Activated CD4-positive, alpha-beta memory T cell treated with anti-CD3 and anti-CD28 coated beads for 36 hours (primary cell): ENCODE results near the gene CCR6. TPM values are rescaled to one million over a fixed set of nuclear protein-coding genes. Genes with fewer than 3 reads are reported as not detected.

Experiments used
- CTCF ChIA-PET: fragments of 350-600 bp; sonication (Branson Sonifier 250); formaldehyde crosslinking; loops from one replicate; lab custom pipeline; 2021; ENCODE audit warnings: antibody characterized with exemption, inconsistent platforms; lab: Charles Lee
- POLR2A ChIA-PET: fragments of 350-600 bp; sonication (Branson Sonifier 250); formaldehyde crosslinking; loops from one replicate; lab custom pipeline; 2021; ENCODE audit warnings: antibody characterized with exemption; lab: Charles Lee
- DNase-seq: peaks from one replicate; pipeline ENCODE4 v3.0.0-alpha.2; 2020
- H3K27ac Mint-ChIP-seq: one replicate; pipeline ENCODE4 v1.8.0; 2021; ENCODE audit warnings: mixed read lengths
- H3K27me3 Mint-ChIP-seq: one replicate; pipeline ENCODE4 v1.8.0; 2021; ENCODE audit warnings: mixed read lengths
- H3K36me3 Mint-ChIP-seq: one replicate; pipeline ENCODE4 v1.8.0; 2021; ENCODE audit warnings: mixed read lengths
- H3K4me1 Mint-ChIP-seq: one replicate; pipeline ENCODE4 v1.8.0; 2021; ENCODE audit warnings: low read depth, mixed read lengths
- H3K4me3 Mint-ChIP-seq: one replicate; pipeline ENCODE4 v1.8.0; 2021; ENCODE audit warnings: mild to moderate bottlenecking, mixed read lengths
- H3K9me3 Mint-ChIP-seq: one replicate; pipeline ENCODE4 v1.8.0; 2021; ENCODE audit warnings: mixed read lengths
- intact Hi-C: fragments of 100-400 bp; cut with micrococcal nuclease; formaldehyde crosslinking; loops from one replicate; pipeline ENCODE4 v1.15.1; 2023
- total RNA-seq, 2 experiments: library from RNA; stranded (reverse); gene quantifications; one replicate each; pipeline ENCODE4 v1.2.3, GENCODE V29; 2021

The CCR6 gene
- total RNA-seq, 2 experiments from 2014 or later = 5.1 to 7.4 TPM

DNA sequence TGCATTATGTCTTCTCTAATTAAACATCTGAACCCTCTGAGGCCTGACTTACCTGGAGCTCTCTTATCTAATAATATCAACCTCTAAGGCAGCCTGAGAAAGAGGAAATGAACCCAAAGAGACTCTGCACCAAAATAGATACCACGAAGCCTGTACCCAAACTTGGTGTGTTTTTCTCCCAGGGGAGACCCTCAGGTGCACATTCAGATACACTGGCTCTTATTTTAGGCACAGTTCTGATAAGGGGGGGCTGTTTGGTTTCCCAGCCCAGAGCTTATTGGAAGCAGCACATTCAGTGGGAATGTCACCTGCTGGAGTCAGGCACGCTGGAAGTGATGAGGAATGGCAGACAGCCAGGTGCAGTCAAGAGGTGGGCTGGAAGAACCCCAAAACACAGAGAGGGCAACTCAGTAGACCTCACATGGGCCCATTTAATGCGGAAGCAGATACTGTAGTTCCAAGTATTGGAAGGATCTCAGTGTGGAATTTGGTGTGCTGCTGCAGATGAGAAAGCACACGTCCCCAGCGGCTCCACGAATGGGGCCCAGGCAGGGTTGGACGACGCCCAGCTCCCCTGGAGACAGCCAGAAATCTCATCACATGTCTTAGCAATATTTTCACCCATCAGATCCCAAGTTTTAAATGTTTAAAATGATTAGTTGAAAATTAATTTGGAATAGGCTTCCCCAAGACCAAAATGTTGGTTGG lies 9.7 kb upstream of the CCR6 start:
- Mint-ChIP-seq H3K4me1 (peaks cover 78% of the 10 kb centered on the region), H3K27ac (peak overlapping the region; percentile 94), H3K9me3 (no peaks in the 10 kb centered on the region), H3K27me3 (no peaks in the 10 kb centered on the region), H3K4me3 (peak overlapping the region; percentile 76), H3K36me3 (peaks cover 2% of the 10 kb centered on the region)
- intact Hi-C loops = loop anchor here (5.0 kb wide), 1 partner anchor 116 kb away; the partner anchor contains the start of gene CEP43
- CTCF ChIA-PET = interaction anchor here (0.8 to 1.7 kb wide), 3 partner anchors 18 to 66 kb away, joined by 3 to 6 read pairs (median 3); no protein-coding TSS in a partner anchor
- POLR2A ChIA-PET = interaction anchor here (1.0 to 2.5 kb wide), 3 partner anchors 10 to 19 kb away, joined by 4 to 8 read pairs (median 5); partner anchors contain the start of gene CCR6
- DNase-seq = no peak

DNA sequence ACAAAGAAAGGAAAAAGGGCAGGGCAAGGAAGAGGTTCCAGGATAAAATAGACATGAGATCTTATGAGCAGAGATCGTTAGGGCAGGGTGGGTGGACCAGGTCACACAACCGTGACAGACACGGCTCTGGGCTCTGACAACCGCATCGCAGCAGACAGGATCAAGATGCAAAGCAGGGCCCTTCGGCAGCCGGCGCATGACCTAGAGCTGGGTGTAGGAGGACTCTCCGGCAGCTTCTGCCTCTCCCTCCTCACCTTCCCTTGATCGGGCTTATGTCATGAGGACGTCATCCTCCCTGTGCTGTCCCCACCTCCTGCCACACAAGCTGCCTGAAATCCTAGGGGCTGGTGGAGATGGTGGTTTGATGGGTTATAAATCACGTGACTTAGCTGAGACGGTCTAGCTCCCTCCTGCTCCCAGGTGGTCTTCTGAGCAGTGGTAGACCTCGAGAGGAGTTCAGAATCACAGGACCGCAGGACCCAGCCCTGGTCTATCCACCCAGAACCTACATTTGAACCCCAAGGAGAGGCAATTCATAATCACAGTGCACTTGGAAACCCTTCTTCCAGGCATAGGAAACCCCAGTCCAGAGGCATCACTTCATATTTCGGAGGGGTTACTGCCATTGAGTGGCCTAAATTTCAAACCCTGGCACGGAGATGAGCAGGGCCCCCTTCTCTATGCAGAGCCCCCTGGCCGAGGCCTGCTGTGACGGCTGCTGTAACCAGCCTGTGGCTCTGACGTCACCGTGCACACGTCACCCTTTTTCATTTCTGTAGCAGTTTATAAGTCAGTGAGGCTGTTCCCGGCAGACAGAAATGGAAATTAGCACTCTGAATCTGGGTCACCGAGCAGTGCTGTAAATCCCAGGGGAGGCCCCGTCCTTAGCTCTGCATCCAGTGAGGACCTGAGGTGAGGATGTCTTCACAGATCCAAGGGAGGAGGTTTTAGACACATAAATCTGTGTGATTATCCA lies 8.7 kb upstream of the CCR6 start:
- ChIA-PET POLR2A (interaction anchor here (0.7 to 2.5 kb wide), 5 partner anchors 16 to 70 kb away, joined by 3 to 10 read pairs (median 4); no protein-coding TSS in a partner anchor), CTCF (interaction anchor here (0.6 to 1.7 kb wide), 4 partner anchors 19 to 67 kb away, joined by 3 to 6 read pairs (median 3); no protein-coding TSS in a partner anchor)
- H3K27ac Mint-ChIP-seq = peak overlapping the region; percentile 94
- intact Hi-C loops = loop anchor here (1.0 to 5.0 kb wide), 4 partner anchors 35 to 163 kb away; partner anchors contain the start of gene CEP43
- peaks cover 2% of the 10 kb centered on the region for H3K36me3 Mint-ChIP-seq
- no peaks in the 10 kb centered on the region for H3K9me3 Mint-ChIP-seq
- H3K4me1 Mint-ChIP-seq = peaks cover 83% of the 10 kb centered on the region
- no peaks in the 10 kb centered on the region for H3K27me3 Mint-ChIP-seq
- H3K4me3 Mint-ChIP-seq = peak overlapping the region; percentile 76
- DNase-seq = peak; percentile 90

DNA sequence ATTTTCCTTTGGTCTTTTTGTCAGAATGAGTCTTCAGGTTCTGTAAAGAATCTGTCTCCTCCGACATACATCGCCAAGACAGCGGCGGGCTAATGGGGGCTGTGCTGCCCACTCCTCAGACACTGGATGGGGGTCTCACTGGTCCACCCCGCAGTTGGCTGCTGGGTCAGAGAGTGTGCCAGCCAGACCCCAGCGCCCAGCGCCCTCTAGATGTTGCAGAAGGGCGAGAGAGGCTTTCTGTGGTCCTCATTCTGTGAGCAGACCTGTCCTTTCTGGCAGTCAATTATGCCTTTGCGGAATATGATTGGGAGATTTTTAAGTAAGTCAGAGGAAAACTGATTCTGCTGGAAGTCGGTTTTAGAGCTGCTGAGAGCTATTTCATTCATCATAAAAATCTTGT lies 7.8 kb upstream of the CCR6 start:
- Mint-ChIP-seq H3K27me3 (no peaks in the 10 kb centered on the region), H3K4me1 (peaks cover 86% of the 10 kb centered on the region), H3K27ac (peak overlapping the region; percentile 94), H3K4me3 (peak overlapping the region; percentile 76), H3K36me3 (peaks cover 3% of the 10 kb centered on the region), H3K9me3 (no peaks in the 10 kb centered on the region)
- ChIA-PET POLR2A (interaction anchor here (1.6 to 2.5 kb wide), 2 partner anchors 21 to 68 kb away, joined by 8 to 10 read pairs; no protein-coding TSS in a partner anchor), CTCF (interaction anchor here (0.7 to 1.5 kb wide), 2 partner anchors 26 to 67 kb away, joined by 4 to 6 read pairs; no protein-coding TSS in a partner anchor)
- intact Hi-C loops = loop anchor here (2.0 kb wide), 2 partner anchors 36 to 164 kb away; no protein-coding TSS in a partner anchor
- no peak for DNase-seq

- intact Hi-C loops = no loop called here
- Mint-ChIP-seq H3K36me3 (peaks cover 3% of the 10 kb centered on the region), H3K4me1 (peaks cover 90% of the 10 kb centered on the region), H3K4me3 (peak overlapping the region; percentile 27), H3K27ac (peak overlapping the region; percentile 43), H3K27me3 (no peaks in the 10 kb centered on the region), H3K9me3 (no peaks in the 10 kb centered on the region)
- ChIA-PET CTCF (interaction anchor here (0.6 kb wide), 1 partner anchor 22 kb away, joined by 3 read pairs; no protein-coding TSS in a partner anchor), POLR2A (interaction anchor here (1.0 kb wide), 1 partner anchor 68 kb away, joined by 3 read pairs; no protein-coding TSS in a partner anchor)
- DNase-seq = no peak
These were observed 6.6 kb upstream of the CCR6 start for GRCh38 chr6:167116109-167116837.

DNA sequence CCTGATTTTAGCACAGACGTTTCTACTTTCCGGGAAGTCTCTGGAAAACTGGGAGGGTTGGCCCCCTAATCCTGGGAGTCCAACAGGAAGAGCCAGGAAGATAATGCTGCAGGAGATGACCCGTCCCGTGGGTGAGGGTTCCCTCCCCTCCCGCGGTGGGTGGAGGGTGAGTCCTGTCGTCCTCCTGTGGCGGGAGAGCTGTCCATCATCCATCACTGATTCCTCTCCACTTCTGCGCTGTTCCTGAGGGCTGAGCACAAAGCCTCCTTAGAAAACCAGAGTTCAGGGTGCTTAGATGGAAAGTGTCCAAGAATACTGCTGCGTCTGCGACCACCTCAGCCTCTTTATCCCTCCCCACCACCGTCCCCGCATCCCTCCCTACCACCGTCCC lies 6.1 kb upstream of the CCR6 start:
- CTCF ChIA-PET = no interaction called here
- no peak overlapping the region for H3K27ac Mint-ChIP-seq

DNA sequence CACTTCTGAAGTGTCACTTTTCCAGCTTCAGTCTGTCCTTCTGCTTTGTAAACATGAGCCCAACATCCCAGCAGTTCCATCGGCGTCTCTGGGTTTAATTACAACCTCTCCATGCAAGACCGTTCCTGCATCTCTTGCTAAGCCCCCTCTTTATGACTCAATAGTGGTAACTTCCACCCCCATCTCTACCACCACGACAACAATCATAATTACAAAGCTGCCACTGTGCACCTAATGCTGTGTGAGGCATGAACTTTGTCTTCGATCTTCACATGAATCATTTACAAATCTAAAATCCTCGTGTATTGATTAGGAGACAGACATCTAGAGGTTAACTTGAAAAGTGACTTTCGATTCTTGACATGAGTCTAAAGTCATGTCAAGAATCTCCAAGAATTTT lies 4.9 kb upstream of the CCR6 start:
- Mint-ChIP-seq H3K4me1 (peaks cover 92% of the 10 kb centered on the region), H3K27ac (peak overlapping the region; percentile 72), H3K27me3 (no peaks in the 10 kb centered on the region), H3K4me3 (peak overlapping the region; percentile 10), H3K36me3 (peaks cover 3% of the 10 kb centered on the region), H3K9me3 (no peaks in the 10 kb centered on the region)
- ChIA-PET CTCF (interaction anchor here (1.9 kb wide), 1 partner anchor 24 kb away, joined by 5 read pairs; no protein-coding TSS in a partner anchor), POLR2A (interaction anchor here (0.7 to 1.2 kb wide), 3 partner anchors 20 to 70 kb away, joined by 3 read pairs; no protein-coding TSS in a partner anchor)
- intact Hi-C loops = loop anchor here (1.0 to 2.0 kb wide), 4 partner anchors 21 to 38 kb away; no protein-coding TSS in a partner anchor
- DNase-seq = no peak

More for the DNA sequence above, 6.1 kb upstream of the CCR6 start:
- Mint-ChIP-seq H3K4me1 (peaks cover 91% of the 10 kb centered on the region), H3K4me3 (peak overlapping the region; percentile 27), H3K27me3 (no peaks in the 10 kb centered on the region), H3K36me3 (peaks cover 3% of the 10 kb centered on the region), H3K9me3 (no peaks in the 10 kb centered on the region)
- POLR2A ChIA-PET = no interaction called here
- no peak for DNase-seq
- intact Hi-C loops = no loop called here

DNA sequence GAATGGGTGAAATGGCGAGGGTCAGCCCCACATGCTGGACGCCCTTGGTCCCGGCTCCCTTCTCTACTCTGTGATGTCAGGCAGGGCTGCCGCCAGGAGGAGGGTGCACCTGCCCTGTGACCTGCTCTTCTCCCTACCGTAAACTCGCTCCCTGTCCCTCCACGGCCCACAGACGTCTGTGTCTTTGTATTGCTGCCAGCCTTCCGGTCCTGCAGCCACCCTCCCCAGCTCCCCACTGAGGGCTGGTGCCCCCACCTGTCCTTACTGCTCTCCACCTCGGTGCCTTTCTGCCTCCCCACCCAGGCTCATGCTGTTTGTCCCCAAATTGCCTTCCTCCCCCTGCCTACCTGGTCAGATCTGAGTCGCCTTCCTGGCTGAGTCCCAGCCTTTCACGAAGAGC lies 4.1 kb upstream of the CCR6 start:
- POLR2A ChIA-PET = no interaction called here
- Mint-ChIP-seq H3K9me3 (no peaks in the 10 kb centered on the region), H3K36me3 (peaks cover 3% of the 10 kb centered on the region), H3K27ac (peak overlapping the region; percentile 72), H3K4me1 (peaks cover 89% of the 10 kb centered on the region), H3K4me3 (peak overlapping the region; percentile 31), H3K27me3 (no peaks in the 10 kb centered on the region)
- intact Hi-C loops = loop anchor here (1.0 to 2.0 kb wide), 4 partner anchors 20 to 39 kb away; no protein-coding TSS in a partner anchor
- DNase-seq = no peak
- CTCF ChIA-PET = interaction anchor here (0.9 to 1.9 kb wide), 4 partner anchors 16 to 120 kb away, joined by 3 to 5 read pairs (median 4); partner anchors contain the start of gene CEP43

- POLR2A ChIA-PET = interaction anchor here (0.5 to 1.1 kb wide), 3 partner anchors 10 to 709 kb away, joined by 3 to 4 read pairs (median 4); no protein-coding TSS in a partner anchor
- Mint-ChIP-seq H3K27ac (peak overlapping the region; percentile 72), H3K4me3 (no peak overlapping the region), H3K9me3 (no peaks in the 10 kb centered on the region), H3K4me1 (peaks cover 86% of the 10 kb centered on the region), H3K36me3 (peaks cover 3% of the 10 kb centered on the region), H3K27me3 (no peaks in the 10 kb centered on the region)
- intact Hi-C loops = loop anchor here (2.0 kb wide), 2 partner anchors 19 to 31 kb away; no protein-coding TSS in a partner anchor
- peak; percentile 55 for DNase-seq
- CTCF ChIA-PET = interaction anchor here (0.6 to 1.9 kb wide), 9 partner anchors 11 to 257 kb away, joined by 3 to 6 read pairs (median 3); partner anchors contain the start of genes CEP43 and RNASET2
These were observed 3.0 kb upstream of the CCR6 start for GRCh38 chr6:167119670-167120582.

DNA sequence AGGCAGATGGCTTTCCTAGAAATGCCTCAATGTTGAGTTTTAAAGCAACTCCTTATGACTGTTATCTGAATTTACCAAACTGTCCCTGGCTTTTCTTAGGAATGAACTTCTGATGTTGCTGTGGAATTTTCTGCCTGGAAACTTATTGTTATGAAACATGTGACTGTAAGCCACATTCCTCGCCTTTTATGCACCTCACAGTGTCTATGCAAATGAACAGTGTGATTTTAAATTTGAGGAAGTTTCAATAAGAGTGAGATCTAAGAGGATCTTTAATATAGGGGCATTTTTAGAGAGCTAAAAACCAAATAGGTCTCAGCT lies 2.4 kb upstream of the CCR6 start:
- Mint-ChIP-seq H3K27me3 (no peaks in the 10 kb centered on the region), H3K9me3 (no peaks in the 10 kb centered on the region), H3K36me3 (peaks cover 3% of the 10 kb centered on the region), H3K27ac (peak overlapping the region; percentile 18), H3K4me3 (no peak overlapping the region), H3K4me1 (peaks cover 81% of the 10 kb centered on the region)
- CTCF ChIA-PET = interaction anchor here (0.6 to 1.8 kb wide), 4 partner anchors 12 to 164 kb away, joined by 3 to 6 read pairs (median 4); partner anchors contain the start of gene RNASET2
- POLR2A ChIA-PET = interaction anchor here (1.0 to 1.1 kb wide), 2 partner anchors 9 to 64 kb away, joined by 3 to 4 read pairs; no protein-coding TSS in a partner anchor
- no peak for DNase-seq
- intact Hi-C loops = no loop called here
